Colonic mucosa (tissue), 4 donors: ENCODE results near the gene TRABD2B. TPM values are rescaled to one million over a fixed set of nuclear protein-coding genes. Genes with fewer than 3 reads are reported as not detected.

Experiments used
- DNase-seq: peaks from one replicate; pipeline ENCODE4 v3.0.0-alpha.2; 2020
- H3K27ac ChIP-seq: fragments of 200-600 bp; one replicate; pipeline ENCODE4 v1.8.0; 2021
- H3K27me3 ChIP-seq: fragments of 200-600 bp; one replicate; pipeline ENCODE4 v1.8.0; 2021
- H3K36me3 ChIP-seq: fragments of 200-600 bp; one replicate; pipeline ENCODE4 v1.8.0; 2021
- H3K4me1 ChIP-seq: fragments of 200-600 bp; one replicate; pipeline ENCODE4 v1.8.0; 2021; ENCODE audit warnings: mild to moderate bottlenecking
- H3K4me3 ChIP-seq: fragments of 200-600 bp; one replicate; pipeline ENCODE4 v1.8.0; 2021
- H3K9ac ChIP-seq, 2 donors: one replicate each; pipeline ENCODE4 v1.7.0; 2013; ENCODE audit warnings: control low read depth in 2 of 2, low read depth in 2 of 2, low read length in 2 of 2
- H3K9me3 ChIP-seq: fragments of 200-600 bp; one replicate; pipeline ENCODE4 v1.8.0; 2021
- CTCF ChIP-seq: fragments of 200-600 bp; IDR thresholded peaks from one replicate; pipeline ENCODE4 v1.8.0; 2022; ENCODE audit warnings: antibody characterized with exemption, mild to moderate bottlenecking
- intact Hi-C: fragments of 100-400 bp; cut with DNase I; formaldehyde crosslinking; loops from one replicate; pipeline ENCODE4 v1.14.1; 2022
- total RNA-seq, 2 donors: library from RNA; stranded (reverse); fragmentation: NEBNext Ultra II Directional in 1 of 2; extraction: Animal tissue kit (Norgen Biotek cat#: 25700) in 1 of 2; gene quantifications; one replicate each; pipeline ENCODE4 v1.2.1, GENCODE V29; 2021
- donor health status: healthy.
- donor health status: DM: no; HTN: no; CAD: no.
- donor health status: DM: no; HTN: no; CAD: no.

The TRABD2B gene
- total RNA-seq, 2 donors from 2014 or later = 0.42 to 0.77 TPM

- no peak overlapping the region for H3K4me3 ChIP-seq
- no peaks in the 10 kb centered on the region for H3K36me3 ChIP-seq
- no peaks in the 10 kb centered on the region for H3K4me1 ChIP-seq
- no peaks in the 10 kb centered on the region for H3K27me3 ChIP-seq
- DNase-seq = no peak
- intact Hi-C loops = no loop called here
- no peak overlapping the region for H3K9ac ChIP-seq
- TF ChIP-seq CTCF = no peak
- no peaks in the 10 kb centered on the region for H3K9me3 ChIP-seq
- no peak overlapping the region for H3K27ac ChIP-seq
Measured at GRCh38 chr1:48026275-48026674, 29.1 kb upstream of the TRABD2B start.

- Histone ChIP-seq H3K9ac (no peak overlapping the region), H3K27ac (no peak overlapping the region), H3K4me1 (no peaks in the 10 kb centered on the region), H3K4me3 (no peak overlapping the region), H3K9me3 (no peaks in the 10 kb centered on the region), H3K36me3 (no peaks in the 10 kb centered on the region), H3K27me3 (no peaks in the 10 kb centered on the region)
- intact Hi-C loops = no loop called here
- TF ChIP-seq CTCF = no peak
- no peak for DNase-seq
Measured at GRCh38 chr1:48025076-48025475, 27.9 kb upstream of the TRABD2B start.

- intact Hi-C loops = no loop called here
- H3K4me1 ChIP-seq = no peaks in the 10 kb centered on the region
- no peaks in the 10 kb centered on the region for H3K9me3 ChIP-seq
- no peak overlapping the region for H3K4me3 ChIP-seq
- TF ChIP-seq CTCF = no peak
- DNase-seq = no peak
- H3K9ac ChIP-seq = no peak overlapping the region
- H3K27me3 ChIP-seq = no peaks in the 10 kb centered on the region
- no peak overlapping the region for H3K27ac ChIP-seq
- H3K36me3 ChIP-seq = no peaks in the 10 kb centered on the region
Measured at GRCh38 chr1:48023488-48023887, 26.3 kb upstream of the TRABD2B start.

- Histone ChIP-seq H3K4me1 (no peaks in the 10 kb centered on the region), H3K27ac (no peak overlapping the region), H3K9ac (no peak overlapping the region), H3K36me3 (no peaks in the 10 kb centered on the region), H3K4me3 (no peak overlapping the region), H3K27me3 (no peaks in the 10 kb centered on the region), H3K9me3 (no peaks in the 10 kb centered on the region)
- intact Hi-C loops = no loop called here
- TF ChIP-seq CTCF = no peak
- DNase-seq = no peak
Measured at GRCh38 chr1:48022306-48022705, 25.1 kb upstream of the TRABD2B start.

- H3K4me3 ChIP-seq = no peak overlapping the region
- no peaks in the 10 kb centered on the region for H3K4me1 ChIP-seq
- H3K36me3 ChIP-seq = no peaks in the 10 kb centered on the region
- no peak for TF ChIP-seq CTCF
- H3K9me3 ChIP-seq = no peaks in the 10 kb centered on the region
- H3K9ac ChIP-seq = no peak overlapping the region
- no peak overlapping the region for H3K27ac ChIP-seq
- no peaks in the 10 kb centered on the region for H3K27me3 ChIP-seq
- intact Hi-C loops = no loop called here
- DNase-seq = no peak
Measured at GRCh38 chr1:48021792-48022191, 24.6 kb upstream of the TRABD2B start.
